GM04504 (cell line): ENCODE results near the gene CNOT4.

Source experiments
- DNase-seq: peaks from one replicate; pipeline ENCODE4 v3.0.0-alpha.2; 2012; ENCODE audit warnings: low read depth

The CNOT4 gene, protein sequence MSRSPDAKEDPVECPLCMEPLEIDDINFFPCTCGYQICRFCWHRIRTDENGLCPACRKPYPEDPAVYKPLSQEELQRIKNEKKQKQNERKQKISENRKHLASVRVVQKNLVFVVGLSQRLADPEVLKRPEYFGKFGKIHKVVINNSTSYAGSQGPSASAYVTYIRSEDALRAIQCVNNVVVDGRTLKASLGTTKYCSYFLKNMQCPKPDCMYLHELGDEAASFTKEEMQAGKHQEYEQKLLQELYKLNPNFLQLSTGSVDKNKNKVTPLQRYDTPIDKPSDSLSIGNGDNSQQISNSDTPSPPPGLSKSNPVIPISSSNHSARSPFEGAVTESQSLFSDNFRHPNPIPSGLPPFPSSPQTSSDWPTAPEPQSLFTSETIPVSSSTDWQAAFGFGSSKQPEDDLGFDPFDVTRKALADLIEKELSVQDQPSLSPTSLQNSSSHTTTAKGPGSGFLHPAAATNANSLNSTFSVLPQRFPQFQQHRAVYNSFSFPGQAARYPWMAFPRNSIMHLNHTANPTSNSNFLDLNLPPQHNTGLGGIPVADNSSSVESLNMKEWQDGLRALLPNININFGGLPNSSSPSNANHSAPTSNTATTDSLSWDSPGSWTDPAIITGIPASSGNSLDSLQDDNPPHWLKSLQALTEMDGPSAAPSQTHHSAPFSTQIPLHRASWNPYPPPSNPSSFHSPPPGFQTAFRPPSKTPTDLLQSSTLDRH

DNA sequence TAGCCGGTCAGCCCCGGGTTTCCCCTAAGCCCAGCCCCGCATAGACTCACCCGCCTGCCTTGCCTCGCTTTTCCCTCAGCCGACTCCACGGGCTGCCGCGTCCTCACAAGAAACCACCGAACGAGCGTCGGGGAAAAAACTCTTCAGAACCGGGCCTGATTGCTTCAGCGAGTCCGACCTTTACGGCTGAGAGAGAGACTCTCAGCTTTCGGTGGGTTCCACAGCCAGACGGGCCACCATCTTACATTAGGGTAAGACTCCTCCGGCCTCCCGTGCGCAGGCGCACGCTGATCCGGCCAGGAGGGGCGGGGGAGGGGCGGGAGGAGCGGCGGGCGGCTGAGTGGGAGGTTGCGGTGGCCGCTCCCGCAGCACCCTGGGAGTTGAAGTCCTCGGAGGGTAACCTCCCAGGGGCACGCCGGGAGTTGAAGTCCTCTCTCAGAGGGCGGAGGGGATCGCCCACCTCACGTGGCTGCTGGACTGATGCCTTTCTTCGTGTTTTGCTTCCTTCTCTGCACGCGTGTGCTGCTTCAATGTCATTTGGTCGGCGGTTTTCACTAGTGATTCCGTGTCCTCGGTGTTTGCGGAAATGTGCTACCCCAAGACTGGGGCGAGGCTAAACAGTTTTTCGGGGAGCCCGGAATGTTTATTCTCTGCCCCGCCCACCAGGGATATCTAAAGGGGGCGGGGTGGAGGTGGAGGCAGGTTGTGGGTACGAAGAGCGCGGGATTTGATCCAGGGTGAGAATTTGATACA lies at the start of gene CNOT4:
Gene CNOT4, minus strand, starts transcription at position 264 of the 753 bp plus-strand sequence. CDS start 71,771 bp downstream, outside the sequence.
- DNase-seq = peak; percentile 89

DNA sequence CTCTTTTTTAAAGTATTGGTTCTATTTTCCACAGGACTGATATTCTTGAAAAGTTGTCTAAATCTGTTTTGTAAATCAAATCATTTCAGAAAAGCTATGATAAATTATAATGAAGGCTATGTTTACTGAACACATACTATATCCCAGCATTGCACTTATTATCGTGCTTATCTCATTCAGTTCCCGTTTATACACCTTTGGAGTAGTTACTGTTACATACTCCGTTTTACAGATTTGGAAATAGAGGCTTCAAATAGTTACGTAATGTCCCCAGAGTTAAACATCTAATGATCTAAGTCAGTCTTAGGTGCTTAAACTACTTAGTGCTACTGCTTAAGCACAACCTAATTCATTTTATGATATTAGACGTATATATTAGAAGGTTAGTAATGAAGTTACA lies 49.0 kb upstream of the CNOT4 start:
- no peak for DNase-seq

DNA sequence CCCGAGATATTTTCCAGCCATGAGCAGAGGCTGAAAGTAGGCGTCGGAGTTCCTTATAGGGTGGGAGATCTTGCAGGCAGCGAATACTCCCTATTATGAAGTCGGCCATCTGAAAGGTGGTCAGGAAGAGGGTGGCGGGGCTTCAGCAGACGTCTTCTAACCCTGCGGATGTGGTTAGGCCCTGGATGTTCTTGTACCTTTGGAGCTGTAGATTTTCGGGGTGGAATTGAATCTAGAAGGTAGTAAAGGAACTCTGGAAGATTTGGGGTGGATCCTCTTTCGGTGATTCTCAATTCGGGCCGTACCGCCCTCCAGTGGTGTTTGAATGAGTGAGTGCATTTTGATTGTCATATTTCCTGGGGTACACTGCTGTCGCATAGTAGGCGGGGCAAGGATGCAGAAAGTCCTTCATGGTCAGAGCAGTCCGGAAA lies 48.5 kb upstream of the CNOT4 start:
- peak; percentile 16 for DNase-seq

DNA sequence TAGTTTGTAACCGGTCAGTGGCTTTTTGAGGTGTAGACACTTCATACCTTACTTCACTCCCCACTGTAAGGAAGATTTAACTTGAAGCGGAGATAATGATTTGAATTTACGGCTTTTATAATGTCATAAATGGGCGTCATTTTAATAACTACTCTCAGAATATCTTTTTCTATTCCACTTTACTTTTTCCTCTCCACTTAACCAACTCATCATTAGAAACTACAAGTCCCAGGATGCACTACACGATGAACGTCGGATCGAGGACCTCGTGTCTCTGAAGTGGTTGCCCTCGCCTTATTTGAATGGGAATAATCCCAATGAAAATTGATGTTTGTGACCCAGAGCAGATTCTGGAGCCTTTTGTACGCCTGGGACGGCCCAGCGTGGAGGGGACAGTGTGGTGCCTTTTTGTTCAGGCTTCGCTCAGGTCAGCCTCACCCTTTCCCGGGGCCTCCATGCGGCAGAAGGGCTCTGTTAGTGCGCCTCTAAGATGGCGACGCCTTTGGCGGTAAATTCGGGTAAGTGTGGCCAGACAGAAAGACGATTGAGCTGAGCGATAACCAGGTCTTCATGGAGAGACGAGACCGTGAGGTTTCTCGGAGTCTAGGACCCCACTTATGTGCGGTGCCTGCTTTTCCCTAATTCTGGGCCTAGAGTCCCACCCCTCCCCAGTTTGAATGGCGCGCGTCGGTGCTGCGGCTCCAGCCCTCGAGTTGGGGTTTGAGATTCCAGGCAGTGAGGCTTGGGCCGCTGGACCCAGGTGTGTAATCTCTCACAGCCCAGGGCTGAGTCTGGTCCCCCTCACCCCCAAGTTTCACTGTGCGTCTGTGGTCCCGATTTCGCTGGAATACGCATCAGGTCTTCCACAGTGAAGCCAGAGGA lies 47.8 kb upstream of the CNOT4 start, which contains the start of gene NUP205:
Gene NUP205, plus strand, starts transcription at position 463 of the 882 bp plus-strand sequence. Its CDS starts 28 bp downstream, at position 491.
- DNase-seq = peak; percentile 63

DNA sequence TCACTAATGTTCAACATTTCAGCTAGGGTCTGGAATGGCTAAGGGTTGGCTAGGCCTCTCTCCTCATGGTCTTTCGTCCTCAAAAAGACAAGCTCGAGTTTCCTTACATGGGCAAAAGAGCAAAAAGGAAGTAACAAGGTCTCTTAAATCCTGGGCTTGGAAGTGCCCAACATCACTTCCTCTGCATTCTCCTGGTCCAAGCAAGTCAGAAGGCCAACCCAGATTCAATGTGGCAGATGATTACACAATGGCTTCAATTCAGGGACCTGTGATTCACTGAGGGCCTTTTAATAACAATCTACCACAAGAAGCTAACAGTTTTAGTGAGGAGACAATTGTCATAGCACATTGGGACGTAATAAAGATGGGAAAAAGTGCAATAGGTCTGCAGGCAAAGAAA lies 43.4 kb upstream of the CNOT4 start:
- no peak for DNase-seq

DNA sequence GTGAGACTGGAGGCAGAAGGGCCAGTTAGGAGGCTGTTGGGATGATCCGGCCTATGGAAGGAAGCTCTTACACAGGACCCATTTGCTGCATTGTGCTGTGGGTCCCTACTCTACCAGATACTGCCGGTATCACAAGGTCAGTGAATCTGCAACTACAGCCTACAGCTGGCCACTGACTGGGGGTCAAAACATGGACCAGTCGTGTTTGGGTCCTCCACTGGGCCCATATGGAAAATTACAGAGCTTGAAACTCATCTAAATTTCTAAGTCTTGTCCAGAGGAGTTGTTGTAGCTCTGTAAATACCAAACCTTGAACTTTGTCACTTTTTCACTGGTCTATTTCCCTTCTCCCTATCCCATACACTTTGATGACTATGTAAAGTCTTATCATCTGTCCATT lies 42.2 kb upstream of the CNOT4 start:
- no peak for DNase-seq

DNA sequence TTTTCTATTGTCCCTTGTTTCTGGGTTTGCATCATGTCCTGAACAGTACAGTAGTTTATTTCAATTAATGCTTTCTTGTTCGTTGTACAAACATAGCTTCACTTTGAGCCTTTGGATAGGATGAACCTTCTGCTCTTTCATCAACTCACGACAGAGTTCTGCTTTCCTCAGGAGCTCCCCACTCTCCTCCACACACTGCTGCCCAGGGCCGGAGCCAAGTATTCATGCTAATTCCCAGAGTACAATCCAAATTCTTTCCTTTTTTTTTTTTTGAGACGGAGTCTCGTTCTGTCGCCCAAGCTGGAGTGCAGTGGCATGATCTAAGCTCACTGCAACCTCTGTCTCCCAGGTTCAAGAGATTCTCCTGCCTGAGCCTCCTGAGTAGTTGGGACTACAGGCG lies 40.3 kb upstream of the CNOT4 start:
- DNase-seq = no peak

DNA sequence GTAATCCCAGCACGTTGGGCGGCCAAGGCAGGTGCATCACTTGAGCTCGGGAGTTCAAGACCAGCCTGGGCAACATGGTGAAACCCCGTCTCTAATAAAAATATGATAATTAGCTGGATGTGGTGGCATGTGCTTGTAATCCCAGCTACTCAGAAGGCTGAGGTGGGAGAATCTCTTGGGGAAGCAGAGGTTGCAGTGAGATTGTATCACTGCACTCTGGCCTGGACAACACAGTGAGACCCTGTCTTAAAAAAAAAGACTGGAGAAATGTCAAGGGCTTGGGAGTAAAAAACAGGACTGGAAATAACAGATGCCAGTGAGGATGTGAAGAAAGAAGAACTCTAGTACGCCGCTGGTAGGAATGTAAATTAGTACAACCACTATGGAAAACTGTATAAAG lies 31.1 kb upstream of the CNOT4 start:
- DNase-seq = no peak

DNA sequence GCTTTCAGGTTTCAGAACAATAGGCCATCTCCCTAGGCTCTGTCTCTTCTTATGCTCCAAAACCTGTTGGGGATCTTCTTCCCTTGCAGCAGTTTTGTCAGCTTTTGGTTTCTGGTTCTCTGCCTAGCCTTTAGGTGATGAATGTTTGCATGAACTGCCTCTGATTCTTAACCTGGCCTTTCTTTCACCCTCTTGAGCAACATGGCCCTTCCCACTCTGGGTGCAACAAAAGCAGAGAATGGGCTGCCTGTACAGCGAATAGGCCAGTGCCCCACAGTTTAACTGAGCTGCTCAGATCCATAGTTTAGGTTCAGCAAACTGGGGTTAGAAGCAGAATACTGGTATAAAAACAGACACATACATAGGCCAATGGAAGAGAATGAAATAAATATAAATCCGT lies 29.7 kb upstream of the CNOT4 start:
- no peak for DNase-seq

DNA sequence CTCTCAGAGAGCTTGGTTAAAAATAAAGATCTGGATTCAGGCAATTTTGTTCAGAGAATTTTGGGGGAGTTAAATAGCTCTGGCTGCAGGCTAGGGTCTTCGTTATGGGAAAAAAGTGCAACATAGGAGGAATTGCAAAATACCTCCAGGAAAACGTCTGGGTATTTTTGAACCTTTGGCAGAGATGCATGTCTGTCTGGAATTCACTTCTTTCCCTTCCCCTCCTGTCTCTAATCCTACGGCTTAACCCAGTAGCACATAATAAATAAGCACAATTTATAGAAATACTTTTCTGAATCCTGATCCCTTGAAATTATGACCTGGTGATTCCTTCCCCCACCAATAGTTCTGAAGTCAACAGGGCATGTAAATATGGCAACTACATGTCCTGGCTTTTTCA lies 28.5 kb upstream of the CNOT4 start:
- DNase-seq = no peak

DNA sequence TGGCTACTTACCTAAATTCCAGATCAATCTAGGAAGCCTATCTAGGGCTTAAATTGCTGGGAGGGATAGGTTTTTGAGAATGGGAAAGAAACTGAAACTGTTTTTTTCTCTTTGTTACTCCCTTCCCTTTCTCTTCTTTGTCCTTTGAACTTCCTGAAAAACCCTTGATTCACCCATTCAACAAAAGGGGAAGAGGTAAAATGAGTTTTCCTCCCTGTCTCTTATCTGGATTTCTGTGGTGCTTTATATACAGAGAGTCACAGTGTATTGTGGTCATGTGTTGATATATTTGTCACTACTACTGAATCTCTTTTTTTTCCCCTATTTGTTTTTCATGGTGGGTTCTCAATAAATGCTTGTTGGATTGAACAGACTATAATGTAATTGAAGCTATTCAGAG lies 28.0 kb upstream of the CNOT4 start:
- DNase-seq = no peak

DNA sequence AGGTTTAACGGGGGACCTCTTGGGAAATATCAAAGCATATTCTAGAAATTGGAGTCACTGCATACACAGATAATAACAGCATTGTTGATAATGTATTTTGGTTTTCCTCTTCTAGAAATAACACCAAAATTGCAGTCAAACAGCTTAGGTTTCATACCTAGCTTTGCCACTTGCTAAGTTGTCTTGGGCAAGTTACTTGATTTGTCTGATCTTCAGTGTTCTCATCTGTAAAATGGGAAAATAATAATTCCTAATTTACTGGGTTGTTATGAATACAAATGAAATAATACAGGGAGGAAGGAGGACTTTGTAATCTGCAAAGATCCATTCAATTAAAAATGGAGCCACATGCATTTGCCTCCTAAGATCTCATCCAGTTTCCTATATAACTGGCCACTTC lies 27.6 kb upstream of the CNOT4 start:
- no peak for DNase-seq

DNA sequence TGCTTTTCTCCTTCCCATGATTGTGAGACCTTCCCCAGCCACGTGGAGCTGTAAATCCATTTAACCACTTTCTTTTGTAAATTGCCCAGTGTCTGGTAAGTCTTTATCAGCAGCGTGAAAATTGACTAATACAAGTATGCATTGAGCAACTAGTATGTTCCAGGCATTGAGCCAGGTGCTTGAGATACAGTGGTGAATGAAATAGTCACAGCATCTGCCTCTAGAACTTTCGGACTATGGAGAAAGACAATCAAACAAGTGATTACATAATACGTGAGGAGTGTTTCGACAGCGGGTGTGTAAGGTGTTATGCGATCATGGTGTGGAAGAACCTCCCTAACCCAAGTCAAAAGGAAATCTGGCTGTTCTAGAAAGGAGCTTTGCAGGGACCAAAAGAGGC lies 26.2 kb upstream of the CNOT4 start:
- peak; percentile 17 for DNase-seq

DNA sequence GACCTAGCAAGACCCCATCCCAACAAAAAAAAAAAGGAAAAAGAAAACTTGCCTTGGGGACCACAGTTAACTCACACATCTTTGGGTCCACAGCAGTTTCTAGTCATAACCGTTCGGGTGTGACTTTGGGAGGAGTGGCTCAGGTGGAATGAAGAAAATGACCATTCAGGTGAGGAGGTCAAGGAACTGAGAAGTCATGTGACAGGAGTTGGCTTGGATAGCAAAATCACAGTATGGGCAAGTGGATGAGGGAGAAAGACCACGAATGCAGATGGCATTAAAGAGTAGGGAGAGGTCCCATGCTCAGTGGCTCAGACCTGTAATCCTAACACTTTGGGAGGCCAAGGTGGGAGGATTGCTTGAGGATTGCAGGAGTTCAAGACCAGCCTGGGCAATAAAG lies 17.1 kb upstream of the CNOT4 start:
- no peak for DNase-seq

DNA sequence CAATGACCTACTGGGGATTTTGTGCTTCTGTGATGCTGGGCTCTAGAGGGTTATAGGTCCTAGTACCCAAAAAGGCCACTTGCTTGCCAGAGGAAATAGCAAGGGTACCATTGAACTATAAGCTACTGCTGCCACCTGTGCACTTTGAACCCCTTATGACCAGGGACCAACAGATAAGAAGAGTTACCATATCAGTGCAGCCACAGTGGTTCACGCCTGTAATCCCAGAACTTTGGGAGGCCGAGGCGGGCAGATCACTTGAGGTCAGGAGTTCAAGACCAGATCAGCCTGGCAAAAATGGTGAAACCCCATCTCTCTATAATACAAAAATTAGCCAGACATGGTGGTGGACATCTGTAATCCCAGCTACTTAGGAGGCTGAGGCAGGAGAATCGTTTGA lies 15.5 kb upstream of the CNOT4 start:
- no peak for DNase-seq

DNA sequence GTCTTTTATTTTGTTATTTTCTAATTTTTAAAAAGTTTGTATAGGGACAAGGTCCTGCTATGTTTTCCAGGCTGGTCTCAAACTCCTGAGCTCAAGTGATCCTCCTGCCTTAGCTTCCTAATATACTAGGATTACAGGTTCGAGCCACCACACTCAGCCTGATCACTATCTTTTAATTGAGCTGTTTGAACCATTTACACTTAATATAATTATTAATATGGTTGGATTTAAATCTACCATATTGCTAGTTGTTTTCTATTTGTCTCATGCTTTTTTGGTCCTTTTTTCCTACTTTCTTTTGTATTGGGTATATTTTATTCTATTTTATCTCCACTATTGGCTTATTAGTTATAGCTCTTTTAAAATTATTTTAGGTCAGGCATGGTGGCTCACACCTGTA lies 13.2 kb upstream of the CNOT4 start:
- DNase-seq = no peak

DNA sequence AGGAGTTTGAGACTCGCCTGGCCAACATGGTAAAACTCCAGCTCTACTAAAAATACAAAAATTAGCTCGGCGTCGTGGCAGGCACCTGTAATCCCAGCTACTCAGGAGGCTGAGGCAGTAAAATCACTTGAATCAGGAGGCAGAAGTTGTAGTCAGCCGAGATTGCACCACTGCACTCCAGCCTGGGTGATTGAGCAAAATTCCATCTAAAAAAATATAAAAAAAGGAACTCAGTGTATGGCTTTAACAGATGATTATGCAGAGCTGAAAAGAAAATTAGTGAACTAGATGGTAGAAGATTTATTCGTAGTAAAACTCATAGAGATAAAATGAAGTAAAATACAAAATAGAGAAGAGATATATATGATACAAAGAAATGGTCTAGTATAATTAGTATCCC lies 12.6 kb upstream of the CNOT4 start:
- no peak for DNase-seq

DNA sequence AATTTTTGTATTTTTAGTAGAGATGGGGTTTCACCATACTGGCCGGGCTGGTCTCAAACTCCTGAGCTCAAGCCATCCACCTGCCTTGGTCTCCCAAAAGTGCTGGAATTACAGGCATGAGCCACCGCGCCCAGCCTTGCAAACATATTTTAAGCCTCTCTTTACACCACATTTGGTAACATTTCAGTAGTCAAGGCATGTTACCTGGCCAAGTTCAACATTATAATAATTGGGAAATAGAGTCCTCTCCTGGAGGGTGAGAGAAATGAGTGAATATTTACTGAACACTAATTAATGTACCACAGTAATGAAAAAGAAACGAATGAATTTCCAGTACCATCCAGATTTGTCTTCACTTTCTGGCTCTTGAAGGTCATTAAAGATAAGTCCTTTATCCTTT lies 10.0 kb upstream of the CNOT4 start:
- DNase-seq = no peak

DNA sequence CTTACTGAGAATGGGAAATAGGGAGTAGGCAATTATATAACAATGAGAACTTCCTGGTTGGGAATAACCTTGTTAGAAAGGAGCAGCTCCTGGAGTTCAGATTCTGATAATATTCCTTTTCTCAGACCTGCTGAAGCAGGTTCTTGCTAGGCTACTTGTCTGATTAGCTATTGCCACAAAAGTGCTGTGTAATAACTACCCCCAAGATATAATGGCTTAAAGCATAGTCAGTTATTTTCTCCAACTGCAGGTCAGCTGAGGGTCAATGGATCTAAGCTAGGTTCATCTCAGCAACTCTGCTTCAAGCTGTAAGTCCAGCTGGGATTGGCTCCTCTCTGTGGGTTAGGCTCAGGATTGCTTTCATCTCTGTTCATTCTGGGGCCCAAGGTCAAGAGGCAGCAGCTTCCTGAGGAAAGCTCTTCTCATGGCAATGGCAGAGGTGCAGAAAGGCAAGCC lies 9.4 kb upstream of the CNOT4 start:
- DNase-seq = no peak

DNA sequence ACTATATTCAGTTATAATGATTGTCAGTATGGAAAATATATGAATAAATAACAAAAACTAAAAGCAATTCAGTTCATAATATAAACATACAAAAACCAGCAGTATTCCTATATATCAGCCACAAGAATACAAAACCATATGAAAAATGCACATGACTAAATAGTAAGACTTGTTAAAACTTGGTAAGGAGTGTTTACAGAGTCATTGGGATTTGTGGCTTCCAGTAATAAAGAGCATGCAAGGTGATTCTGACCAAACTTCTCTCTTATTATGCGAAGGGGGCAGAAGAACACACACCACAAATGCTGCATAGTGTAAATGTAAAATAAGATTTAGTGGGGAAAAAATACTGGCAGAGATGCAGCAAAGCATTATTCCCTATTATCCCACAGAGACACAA lies 8.8 kb upstream of the CNOT4 start:
- DNase-seq = no peak

DNA sequence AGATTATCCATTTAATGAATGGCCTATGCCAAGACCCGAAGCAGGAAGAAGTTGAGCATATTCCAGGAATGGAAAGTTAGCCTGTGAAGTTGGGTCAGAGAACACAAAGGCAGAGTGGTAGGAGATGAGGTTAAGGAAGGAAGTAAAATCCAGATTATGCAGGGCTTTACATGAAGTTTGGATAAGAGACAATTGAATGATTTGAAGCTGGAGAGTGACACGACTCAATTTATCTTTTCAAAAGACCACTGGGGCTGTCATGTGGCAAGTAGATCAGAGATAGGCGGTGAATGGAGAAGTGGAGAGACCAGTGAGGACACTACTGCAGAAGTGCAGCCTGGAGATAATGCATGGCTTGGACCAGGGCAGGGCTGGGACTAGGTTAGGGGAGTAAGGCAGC lies 7.2 kb upstream of the CNOT4 start:
- no peak for DNase-seq

DNA sequence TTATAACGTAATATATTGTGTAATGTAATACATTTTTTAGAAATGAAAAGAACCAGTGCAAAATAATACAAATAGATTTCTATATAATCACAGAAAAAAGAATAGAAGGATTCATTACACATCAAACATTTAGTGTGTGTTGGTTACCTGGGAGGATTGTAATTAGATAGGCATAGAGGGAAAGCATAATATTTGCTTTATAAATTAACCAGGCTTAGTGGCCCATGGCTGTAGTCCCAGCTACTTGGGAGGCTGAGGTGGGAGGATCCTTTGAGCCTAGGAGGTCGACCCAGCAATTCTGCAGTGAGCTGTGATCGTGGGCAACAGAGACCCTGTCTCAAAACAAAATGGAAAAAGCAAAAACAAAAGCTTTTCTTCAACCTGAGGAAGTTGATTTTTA lies 5.0 kb upstream of the CNOT4 start:
- DNase-seq = no peak
